WI38 (cell line): ENCODE measurements around the gene SIPA1L2.

ENCODE experiments used
- H3K4me3 ChIP-seq: 2 replicates; pipeline ENCODE4 v1.5.1; 2011; ENCODE audit warnings: low read depth, mild to moderate bottlenecking, control low read depth, low read length
- TF ChIP-seq, protein P1 (sequence below): IDR thresholded peaks from 2 replicates; pipeline ENCODE4 v1.5.1; 2012; ENCODE audit warnings: low read depth, mild to moderate bottlenecking, control low read depth, low read length

Gene SIPA1L2

DNA sequence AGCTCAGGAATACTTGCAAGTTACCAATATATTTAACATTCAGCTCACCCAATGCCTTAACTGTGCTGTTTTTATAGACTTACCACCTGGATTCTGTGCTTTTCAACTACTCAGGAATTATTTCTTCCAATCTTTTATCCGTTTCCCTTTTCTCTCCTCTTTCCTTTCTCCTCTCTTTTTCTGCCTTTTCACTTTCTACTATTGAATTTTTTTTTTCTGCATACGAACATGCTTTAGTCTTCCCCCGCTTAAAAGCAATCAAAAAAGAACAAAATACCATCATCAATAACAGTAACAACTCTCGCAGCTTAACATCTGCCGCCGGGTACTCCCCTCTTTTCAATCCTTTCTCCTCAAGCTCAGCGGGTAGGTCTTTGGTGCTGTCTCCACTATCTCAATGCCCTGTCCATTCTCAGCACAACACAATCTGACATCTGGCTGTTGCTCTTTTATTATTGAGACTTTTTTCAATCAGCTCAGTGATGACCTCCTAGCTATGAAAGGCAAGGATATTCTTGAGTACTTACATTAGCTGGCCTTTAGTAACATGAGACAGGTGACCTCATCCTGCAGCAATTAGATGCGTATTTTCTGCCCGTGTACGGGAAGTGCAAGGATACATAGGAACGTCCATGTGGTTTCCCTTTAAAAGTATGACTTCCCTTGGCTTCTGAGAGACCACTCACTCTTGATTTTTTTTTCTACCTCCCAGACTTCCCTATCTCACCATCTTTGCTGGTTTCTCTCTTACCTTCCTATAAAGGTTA, 40.2 kb upstream of the SIPA1L2 start:
- TF ChIP-seq, protein P1, sequence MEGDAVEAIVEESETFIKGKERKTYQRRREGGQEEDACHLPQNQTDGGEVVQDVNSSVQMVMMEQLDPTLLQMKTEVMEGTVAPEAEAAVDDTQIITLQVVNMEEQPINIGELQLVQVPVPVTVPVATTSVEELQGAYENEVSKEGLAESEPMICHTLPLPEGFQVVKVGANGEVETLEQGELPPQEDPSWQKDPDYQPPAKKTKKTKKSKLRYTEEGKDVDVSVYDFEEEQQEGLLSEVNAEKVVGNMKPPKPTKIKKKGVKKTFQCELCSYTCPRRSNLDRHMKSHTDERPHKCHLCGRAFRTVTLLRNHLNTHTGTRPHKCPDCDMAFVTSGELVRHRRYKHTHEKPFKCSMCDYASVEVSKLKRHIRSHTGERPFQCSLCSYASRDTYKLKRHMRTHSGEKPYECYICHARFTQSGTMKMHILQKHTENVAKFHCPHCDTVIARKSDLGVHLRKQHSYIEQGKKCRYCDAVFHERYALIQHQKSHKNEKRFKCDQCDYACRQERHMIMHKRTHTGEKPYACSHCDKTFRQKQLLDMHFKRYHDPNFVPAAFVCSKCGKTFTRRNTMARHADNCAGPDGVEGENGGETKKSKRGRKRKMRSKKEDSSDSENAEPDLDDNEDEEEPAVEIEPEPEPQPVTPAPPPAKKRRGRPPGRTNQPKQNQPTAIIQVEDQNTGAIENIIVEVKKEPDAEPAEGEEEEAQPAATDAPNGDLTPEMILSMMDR, result no peak
- H3K4me3 ChIP-seq, result no peak overlapping the region

DNA sequence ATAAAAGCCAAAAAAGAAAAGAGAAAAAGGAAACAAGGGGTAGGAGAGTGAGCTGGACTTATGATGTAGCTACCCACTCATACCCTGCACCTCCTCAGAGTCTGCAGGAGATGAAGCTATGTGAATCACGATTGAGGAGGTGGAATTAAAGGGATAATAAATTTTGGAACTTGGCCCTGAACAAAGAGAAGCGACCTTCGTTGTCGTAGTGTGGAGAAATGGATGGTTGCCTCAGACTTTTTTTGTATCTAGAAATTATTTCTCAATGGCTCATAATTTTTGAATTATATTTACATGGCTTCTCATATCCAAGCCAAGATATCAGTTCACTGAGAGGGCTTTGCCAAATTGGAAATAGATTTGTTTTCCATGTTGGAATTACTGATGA, 37.8 kb upstream of the SIPA1L2 start:
- TF ChIP-seq, protein P1, result no peak
- no peak overlapping the region for H3K4me3 ChIP-seq

DNA sequence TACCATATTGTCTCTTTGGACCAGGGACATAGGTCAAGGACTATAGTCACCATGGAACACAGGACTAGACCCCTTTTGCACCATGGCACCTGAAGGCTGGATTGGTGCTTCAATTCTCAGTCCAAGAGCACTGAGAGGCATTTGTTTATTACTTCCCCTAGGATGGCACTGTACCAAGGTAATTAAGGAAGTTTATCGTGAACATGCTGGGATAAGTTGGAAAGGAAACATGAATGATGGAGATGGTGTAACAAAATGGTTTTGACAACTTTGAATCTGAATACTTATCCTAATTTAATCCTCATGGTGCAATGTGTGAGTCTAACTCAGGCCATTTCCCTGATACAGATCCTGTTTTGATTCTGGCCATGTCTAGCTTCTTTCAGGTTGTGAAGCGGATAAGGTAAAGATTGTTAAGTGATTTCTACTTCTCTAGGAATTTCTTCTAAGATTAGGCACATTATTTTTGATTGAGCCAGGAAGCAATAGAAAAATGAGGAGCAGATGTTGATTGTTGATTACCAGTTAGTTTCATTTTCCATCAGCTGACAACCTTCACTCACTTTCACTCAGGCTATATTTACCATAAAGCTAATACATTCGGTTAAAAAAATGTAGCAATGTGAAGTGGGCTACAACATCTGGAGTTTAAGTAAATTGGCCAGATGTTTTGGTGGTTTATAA, 37.3 kb upstream of the SIPA1L2 start:
- no peak overlapping the region for H3K4me3 ChIP-seq
- TF ChIP-seq, protein P1, result no peak

DNA sequence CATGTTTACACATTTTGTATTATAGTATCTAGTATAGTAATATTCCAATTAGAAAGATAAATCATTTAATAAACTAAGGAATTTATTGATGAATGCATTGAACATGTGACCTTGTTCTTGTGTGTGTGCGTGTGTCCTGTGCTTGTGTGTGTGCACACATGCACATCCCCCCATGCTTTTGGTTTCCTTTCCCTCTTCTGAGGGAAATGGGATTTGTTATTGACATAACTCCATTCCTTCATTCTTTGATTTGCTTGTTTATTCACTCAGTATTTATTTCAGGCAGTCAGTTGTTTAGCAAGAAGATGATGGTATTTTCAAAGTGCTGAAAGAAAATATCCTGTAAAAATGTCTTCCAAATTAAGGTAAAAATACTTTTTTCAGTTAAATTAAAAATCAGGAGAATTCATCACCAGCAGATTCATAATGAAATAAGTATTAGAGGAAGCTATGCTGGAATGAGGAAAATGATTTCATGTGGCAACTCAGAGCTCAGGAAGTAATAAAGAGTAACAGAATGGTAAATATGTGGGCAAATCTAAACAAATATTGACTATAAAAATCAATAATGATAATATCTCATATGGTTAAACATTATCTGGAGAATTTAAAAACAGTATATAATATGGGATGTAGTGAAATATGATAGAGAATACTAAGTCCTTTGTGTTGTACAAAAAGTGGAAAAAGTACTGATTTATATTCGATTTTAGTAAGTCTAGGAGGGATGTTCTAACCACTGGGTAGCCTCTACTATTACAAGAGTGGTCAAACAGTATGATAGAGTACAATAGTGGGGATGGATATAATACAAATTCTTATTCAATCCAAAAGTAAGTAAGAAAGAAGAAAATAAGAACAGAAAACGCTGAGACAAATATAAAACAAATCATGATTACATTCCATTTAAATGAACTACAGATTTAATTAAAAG, 35.2 kb upstream of the SIPA1L2 start:
- no peak overlapping the region for H3K4me3 ChIP-seq
- TF ChIP-seq, protein P1, result no peak

DNA sequence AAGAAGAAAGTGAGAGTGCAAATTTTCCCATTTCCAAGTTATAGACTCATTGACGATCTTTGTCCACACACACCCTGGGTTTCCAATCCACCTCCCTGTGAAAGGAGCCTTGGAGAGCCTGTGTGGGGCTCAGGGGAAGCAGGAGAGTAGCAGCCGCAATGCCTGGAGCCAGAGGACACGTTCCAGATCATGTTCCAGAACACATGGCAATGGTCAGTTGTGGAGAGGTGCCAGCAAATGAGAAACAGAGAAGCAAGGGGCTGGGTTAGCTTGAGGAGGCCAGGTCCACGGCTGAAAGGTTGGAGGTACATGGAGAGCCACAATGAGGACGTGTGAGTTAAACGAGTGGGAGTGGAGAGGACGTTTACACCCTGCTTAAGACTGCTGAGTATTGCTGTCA, 33.0 kb upstream of the SIPA1L2 start:
- no peak overlapping the region for H3K4me3 ChIP-seq
- TF ChIP-seq, protein P1, result no peak

DNA sequence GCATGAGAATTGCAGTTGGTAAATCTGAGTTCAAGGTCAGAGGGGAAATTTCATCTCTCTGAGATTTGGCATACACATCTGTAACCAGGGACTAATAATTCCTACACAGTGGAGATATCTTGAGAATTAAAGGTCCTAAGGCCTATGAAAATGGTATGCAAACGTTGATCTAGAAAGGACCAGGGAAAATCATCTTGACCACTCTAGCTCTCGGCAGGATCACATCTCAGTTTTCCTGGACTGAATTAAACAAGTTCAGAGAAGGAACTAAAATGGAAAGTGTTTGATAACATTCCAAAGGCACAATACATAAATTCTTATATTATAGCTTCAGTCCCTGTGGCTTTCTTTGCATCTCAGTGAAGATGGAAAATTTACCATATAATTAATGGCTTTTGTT, 28.5 kb upstream of the SIPA1L2 start:
- TF ChIP-seq, protein P1, result no peak

More for the DNA sequence above, 28.5 kb upstream of the SIPA1L2 start:
- H3K4me3 ChIP-seq, result no peak overlapping the region
